ENCODE results near the gene DSTN.

Gene DSTN

DNA sequence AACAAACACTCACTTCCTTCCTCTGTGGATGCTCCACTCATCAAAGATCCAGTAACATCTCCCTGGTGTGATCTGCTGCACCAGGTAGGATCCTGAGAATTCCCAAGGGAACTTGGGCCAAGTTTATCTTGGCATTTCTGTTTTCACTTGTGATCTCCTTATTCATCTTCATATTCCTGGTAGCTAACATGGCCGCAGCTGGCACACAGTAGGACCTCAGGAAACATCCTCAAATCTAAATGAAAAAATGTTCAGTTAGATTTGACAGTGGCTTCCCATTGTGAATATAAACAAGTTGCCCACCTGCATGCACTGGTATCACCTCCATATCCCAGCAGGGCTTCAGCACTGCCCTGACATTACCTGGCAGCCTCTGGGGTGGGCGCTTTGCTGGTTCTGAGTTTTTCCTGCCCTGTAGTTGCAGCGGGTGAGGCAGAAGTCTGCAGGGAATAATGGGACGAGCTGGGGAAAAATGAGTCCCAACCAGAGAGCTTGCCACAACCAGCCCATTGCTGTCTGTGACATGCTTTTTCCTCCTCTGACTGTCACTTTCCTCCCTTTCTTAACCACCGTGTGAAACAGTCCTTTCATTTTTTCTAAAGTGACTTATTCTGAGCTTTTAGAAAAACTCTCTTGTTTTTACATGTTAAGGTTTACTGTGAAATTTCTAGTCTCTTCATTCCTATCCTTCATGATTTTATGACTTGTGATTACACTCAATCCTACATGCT lies 9.4 kb upstream of the DSTN start:
- no peak for ATAC-seq
- TF ChIP-seq ZFP3 (CRISPR knock-in tag; IDR thresholded peaks at IDR 0.05) (no peak), ISL1 (CRISPR knock-in tag; IDR thresholded peaks at IDR 0.05) (no peak), ZNF565 (CRISPR knock-in tag; conservative IDR thresholded peaks at IDR 0.05; ENCODE audit: low read depth) (no peak), ZC3H10 (CRISPR knock-in tag; IDR thresholded peaks at IDR 0.05) (no peak), PPARA (CRISPR knock-in tag; IDR thresholded peaks at IDR 0.05; ENCODE audit: borderline replicate concordance) (no peak), OSR1 (CRISPR knock-in tag; IDR thresholded peaks at IDR 0.05) (no peak), ZNF70 (CRISPR knock-in tag; IDR thresholded peaks at IDR 0.05) (no peak), BACH2 (CRISPR knock-in tag; IDR thresholded peaks at IDR 0.05; ENCODE audit: borderline replicate concordance) (no peak), ZNF8 (CRISPR knock-in tag; IDR thresholded peaks at IDR 0.05) (no peak), CSDC2 (CRISPR knock-in tag; IDR thresholded peaks at IDR 0.05) (no peak), RARB (CRISPR knock-in tag; IDR thresholded peaks at IDR 0.05) (no peak), GLIS3 (CRISPR knock-in tag; IDR thresholded peaks at IDR 0.05) (no peak), ARNTL (CRISPR knock-in tag; IDR thresholded peaks at IDR 0.05; ENCODE audit: borderline replicate concordance, low read depth) (no peak)
- TF ChIP-seq, protein P1, sequence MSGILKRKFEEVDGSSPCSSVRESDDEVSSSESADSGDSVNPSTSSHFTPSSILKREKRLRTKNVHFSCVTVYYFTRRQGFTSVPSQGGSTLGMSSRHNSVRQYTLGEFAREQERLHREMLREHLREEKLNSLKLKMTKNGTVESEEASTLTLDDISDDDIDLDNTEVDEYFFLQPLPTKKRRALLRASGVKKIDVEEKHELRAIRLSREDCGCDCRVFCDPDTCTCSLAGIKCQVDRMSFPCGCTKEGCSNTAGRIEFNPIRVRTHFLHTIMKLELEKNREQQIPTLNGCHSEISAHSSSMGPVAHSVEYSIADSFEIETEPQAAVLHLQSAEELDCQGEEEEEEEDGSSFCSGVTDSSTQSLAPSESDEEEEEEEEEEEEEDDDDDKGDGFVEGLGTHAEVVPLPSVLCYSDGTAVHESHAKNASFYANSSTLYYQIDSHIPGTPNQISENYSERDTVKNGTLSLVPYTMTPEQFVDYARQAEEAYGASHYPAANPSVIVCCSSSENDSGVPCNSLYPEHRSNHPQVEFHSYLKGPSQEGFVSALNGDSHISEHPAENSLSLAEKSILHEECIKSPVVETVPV (CRISPR knock-in tag; IDR thresholded peaks at IDR 0.05): no peak
- TF ChIP-seq, protein P2, sequence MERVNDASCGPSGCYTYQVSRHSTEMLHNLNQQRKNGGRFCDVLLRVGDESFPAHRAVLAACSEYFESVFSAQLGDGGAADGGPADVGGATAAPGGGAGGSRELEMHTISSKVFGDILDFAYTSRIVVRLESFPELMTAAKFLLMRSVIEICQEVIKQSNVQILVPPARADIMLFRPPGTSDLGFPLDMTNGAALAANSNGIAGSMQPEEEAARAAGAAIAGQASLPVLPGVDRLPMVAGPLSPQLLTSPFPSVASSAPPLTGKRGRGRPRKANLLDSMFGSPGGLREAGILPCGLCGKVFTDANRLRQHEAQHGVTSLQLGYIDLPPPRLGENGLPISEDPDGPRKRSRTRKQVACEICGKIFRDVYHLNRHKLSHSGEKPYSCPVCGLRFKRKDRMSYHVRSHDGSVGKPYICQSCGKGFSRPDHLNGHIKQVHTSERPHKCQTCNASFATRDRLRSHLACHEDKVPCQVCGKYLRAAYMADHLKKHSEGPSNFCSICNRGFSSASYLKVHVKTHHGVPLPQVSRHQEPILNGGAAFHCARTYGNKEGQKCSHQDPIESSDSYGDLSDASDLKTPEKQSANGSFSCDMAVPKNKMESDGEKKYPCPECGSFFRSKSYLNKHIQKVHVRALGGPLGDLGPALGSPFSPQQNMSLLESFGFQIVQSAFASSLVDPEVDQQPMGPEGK (CRISPR knock-in tag; IDR thresholded peaks at IDR 0.05; ENCODE audit: borderline replicate concordance): no peak
- TF ChIP-seq, protein P3, sequence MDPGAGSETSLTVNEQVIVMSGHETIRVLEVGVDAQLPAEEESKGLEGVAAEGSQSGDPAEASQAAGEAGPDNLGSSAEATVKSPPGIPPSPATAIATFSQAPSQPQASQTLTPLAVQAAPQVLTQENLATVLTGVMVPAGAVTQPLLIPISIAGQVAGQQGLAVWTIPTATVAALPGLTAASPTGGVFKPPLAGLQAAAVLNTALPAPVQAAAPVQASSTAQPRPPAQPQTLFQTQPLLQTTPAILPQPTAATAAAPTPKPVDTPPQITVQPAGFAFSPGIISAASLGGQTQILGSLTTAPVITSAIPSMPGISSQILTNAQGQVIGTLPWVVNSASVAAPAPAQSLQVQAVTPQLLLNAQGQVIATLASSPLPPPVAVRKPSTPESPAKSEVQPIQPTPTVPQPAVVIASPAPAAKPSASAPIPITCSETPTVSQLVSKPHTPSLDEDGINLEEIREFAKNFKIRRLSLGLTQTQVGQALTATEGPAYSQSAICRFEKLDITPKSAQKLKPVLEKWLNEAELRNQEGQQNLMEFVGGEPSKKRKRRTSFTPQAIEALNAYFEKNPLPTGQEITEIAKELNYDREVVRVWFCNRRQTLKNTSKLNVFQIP (CRISPR knock-in tag; IDR thresholded peaks at IDR 0.05; ENCODE audit: borderline replicate concordance, low read depth): no peak
- TF ChIP-seq, protein P4, sequence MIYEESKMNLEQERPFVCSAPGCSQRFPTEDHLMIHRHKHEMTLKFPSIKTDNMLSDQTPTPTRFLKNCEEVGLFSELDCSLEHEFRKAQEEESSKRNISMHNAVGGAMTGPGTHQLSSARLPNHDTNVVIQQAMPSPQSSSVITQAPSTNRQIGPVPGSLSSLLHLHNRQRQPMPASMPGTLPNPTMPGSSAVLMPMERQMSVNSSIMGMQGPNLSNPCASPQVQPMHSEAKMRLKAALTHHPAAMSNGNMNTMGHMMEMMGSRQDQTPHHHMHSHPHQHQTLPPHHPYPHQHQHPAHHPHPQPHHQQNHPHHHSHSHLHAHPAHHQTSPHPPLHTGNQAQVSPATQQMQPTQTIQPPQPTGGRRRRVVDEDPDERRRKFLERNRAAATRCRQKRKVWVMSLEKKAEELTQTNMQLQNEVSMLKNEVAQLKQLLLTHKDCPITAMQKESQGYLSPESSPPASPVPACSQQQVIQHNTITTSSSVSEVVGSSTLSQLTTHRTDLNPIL (CRISPR knock-in tag; IDR thresholded peaks at IDR 0.05; ENCODE audit: low read depth): no peak

DNA sequence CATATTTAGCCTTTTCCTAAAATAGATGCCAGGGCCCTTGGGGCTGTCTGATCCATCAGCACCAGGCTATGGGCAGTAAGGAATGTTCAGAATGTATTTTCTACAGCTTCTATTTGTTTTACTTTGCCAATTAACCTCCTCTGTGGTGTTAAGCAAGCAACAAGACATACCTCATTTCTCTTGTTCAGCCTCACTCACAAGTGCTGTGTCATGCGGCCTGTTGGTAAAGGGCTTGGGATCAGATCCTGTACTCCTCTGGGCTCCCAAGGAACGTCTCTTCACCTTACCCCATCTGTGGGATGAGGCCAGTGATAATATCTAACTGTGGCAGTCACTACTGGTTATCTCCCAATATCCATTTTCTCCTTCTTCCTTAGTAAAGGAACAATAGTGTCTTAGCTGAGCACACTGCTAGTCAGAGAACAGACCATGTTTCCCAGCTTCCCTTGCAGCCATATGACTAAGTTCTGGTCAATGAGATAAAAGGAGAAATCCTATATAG lies 7.0 kb upstream of the DSTN start:
- no peak for ATAC-seq
- TF ChIP-seq CSDC2 (CRISPR knock-in tag; IDR thresholded peaks at IDR 0.05): no peak
- TF ChIP-seq ARNTL (CRISPR knock-in tag; IDR thresholded peaks at IDR 0.05; ENCODE audit: borderline replicate concordance, low read depth): no peak
- no peak for TF ChIP-seq BACH2 (CRISPR knock-in tag; IDR thresholded peaks at IDR 0.05; ENCODE audit: borderline replicate concordance)
- TF ChIP-seq, protein P1 (CRISPR knock-in tag; IDR thresholded peaks at IDR 0.05): no peak
- TF ChIP-seq, protein P4 (CRISPR knock-in tag; IDR thresholded peaks at IDR 0.05; ENCODE audit: low read depth): no peak
- TF ChIP-seq, protein P2 (CRISPR knock-in tag; IDR thresholded peaks at IDR 0.05; ENCODE audit: borderline replicate concordance): no peak
- TF ChIP-seq ZC3H10 (CRISPR knock-in tag; IDR thresholded peaks at IDR 0.05): no peak
- TF ChIP-seq RARB (CRISPR knock-in tag; IDR thresholded peaks at IDR 0.05): no peak
- TF ChIP-seq, protein P5, sequence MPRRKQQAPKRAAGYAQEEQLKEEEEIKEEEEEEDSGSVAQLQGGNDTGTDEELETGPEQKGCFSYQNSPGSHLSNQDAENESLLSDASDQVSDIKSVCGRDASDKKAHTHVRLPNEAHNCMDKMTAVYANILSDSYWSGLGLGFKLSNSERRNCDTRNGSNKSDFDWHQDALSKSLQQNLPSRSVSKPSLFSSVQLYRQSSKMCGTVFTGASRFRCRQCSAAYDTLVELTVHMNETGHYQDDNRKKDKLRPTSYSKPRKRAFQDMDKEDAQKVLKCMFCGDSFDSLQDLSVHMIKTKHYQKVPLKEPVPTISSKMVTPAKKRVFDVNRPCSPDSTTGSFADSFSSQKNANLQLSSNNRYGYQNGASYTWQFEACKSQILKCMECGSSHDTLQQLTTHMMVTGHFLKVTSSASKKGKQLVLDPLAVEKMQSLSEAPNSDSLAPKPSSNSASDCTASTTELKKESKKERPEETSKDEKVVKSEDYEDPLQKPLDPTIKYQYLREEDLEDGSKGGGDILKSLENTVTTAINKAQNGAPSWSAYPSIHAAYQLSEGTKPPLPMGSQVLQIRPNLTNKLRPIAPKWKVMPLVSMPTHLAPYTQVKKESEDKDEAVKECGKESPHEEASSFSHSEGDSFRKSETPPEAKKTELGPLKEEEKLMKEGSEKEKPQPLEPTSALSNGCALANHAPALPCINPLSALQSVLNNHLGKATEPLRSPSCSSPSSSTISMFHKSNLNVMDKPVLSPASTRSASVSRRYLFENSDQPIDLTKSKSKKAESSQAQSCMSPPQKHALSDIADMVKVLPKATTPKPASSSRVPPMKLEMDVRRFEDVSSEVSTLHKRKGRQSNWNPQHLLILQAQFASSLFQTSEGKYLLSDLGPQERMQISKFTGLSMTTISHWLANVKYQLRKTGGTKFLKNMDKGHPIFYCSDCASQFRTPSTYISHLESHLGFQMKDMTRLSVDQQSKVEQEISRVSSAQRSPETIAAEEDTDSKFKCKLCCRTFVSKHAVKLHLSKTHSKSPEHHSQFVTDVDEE (CRISPR knock-in tag; IDR thresholded peaks at IDR 0.05): no peak
- TF ChIP-seq ZFP3 (CRISPR knock-in tag; IDR thresholded peaks at IDR 0.05): no peak
